ENCODE measurements around the gene CIROP.

CIROP gene

DNA sequence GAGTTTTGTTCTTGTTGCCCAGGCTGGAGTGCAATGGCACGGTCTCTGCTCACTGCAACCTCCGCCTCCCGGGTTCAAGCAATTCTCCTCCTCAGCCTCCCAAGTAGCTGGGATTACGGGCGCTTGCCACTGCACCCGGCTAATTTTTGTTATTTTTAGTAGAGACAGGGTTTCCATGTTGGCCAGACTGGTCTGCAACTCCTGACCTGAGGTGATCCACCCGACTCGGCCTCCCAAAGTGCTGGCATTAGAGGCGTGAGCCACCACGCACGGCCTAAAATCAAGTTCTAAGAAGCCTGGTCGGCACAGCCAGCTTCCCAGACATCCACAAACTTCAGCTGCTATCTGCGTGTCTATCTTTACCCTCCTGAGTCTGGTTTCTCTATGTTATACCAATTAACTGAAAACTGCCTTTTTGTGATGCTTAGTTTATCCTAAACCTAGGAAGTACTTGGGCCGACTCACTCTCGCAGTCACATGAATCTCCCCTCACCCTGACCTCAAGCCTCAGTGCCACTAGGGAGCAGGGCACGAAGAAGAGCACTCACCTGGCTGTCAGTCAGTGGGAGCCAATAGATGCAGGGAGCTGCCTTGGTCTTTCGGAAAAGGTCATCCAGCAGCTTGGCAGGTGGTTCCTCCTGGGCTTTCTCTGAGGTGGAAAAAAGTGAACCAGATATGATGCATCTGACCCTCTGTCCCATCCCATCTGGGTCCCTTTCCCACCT is 44.1 kb downstream of the CIROP start:
- no peak for DNase-seq (ENCODE audit: low read depth)
- H3K4me3 ChIP-seq (ENCODE audit: low read depth, low read length): no peak overlapping the region
- TF ChIP-seq, protein P1, sequence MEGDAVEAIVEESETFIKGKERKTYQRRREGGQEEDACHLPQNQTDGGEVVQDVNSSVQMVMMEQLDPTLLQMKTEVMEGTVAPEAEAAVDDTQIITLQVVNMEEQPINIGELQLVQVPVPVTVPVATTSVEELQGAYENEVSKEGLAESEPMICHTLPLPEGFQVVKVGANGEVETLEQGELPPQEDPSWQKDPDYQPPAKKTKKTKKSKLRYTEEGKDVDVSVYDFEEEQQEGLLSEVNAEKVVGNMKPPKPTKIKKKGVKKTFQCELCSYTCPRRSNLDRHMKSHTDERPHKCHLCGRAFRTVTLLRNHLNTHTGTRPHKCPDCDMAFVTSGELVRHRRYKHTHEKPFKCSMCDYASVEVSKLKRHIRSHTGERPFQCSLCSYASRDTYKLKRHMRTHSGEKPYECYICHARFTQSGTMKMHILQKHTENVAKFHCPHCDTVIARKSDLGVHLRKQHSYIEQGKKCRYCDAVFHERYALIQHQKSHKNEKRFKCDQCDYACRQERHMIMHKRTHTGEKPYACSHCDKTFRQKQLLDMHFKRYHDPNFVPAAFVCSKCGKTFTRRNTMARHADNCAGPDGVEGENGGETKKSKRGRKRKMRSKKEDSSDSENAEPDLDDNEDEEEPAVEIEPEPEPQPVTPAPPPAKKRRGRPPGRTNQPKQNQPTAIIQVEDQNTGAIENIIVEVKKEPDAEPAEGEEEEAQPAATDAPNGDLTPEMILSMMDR (IDR thresholded peaks at IDR 0.05; ENCODE audit: insufficient read depth, low read depth, low read length, missing control alignments): no peak

DNA sequence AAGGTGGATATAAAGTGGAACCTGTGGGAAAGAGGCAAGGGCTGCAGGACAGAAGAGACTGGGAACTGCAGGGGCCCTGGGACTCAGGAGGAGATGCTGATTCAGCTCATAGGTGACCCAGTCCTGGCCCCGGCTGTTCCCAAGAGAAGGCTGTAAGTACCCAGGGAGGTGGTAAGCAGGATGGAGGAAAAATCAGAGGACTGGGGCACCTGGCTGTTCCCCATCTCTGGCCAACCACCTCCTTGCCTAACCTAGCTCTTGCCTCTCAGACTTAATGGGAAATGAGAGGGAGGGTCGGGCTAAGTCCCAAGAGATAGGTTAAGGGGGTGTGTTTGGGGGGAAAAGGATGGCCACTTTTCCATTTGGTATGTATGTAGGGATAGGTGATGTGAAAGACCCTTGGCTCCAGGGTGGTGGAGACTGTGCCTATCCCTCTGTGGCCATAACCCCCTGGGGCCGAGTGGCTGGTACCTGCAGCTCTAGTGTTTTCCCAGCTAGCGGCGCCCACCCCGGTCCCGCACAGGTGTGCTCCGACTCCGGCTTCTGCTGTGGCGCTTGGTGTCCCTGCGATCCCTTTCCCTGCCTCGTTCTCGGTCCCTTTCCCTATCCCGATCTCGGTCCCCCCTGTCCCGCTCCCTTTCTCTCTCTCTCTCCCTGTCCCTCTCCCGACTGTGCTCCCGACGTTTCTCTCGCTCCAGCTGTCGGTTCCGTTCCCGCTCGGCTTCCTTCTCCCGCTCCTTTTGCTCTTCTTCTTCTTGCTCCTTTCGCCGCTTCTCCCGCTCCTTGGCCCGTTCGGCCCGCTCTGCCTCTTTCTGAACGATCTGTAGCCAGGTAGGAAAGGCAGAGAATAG is 45.9 kb downstream of the CIROP start:
- DNase-seq (ENCODE audit: low read depth): no peak
- H3K4me3 ChIP-seq (ENCODE audit: low read depth, low read length): no peak overlapping the region
- TF ChIP-seq, protein P1 (IDR thresholded peaks at IDR 0.05; ENCODE audit: insufficient read depth, low read depth, low read length, missing control alignments): no peak

DNA sequence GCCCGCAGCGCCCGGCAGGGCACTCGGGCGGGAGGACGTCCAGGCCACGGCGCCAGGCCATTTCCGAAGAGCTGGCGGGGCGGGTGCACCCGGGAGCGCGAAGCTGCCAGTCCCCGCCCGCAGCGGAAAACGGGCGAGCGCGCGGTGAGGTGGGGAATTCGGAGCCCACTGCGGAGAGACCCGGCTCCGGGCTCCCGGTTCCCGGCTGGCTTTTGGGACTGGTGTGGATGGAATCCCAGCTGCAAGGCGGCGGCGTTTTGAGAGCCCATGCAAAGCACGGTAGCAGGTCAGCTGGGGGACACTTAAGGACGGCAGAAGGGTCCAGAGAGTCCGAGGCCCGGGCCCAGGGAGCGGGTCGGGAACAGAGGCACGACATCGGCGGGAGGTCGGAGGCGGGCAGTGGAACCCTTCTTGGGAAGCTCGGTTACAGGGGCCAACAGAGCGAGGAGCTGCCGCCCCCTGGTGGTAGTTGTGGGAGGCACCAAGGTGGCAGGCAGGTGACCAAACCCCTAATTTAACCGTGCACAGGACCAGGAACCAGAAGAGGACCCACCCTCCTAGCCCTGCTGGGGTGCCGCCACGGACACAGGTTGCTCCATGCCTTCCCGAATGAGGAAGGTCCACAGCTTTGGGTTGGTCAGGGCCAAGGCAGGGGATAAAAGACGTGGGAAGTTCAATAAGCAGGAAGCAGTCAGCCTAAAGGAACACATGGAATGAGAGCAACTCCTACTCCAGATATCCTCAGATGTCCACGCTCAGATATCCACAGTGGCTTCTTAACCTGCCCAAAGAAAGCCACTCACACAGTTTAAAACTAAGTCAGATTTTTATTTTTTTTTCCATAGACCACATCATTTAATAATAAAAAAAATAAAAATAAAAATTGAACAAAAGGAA is 46.8 kb downstream of the CIROP start:
- TF ChIP-seq, protein P1 (IDR thresholded peaks at IDR 0.05; ENCODE audit: insufficient read depth, low read depth, low read length, missing control alignments): peak; percentile 96
- H3K4me3 ChIP-seq (ENCODE audit: low read depth, low read length): peak overlapping the region; percentile 68
- DNase-seq (ENCODE audit: low read depth): peak; percentile 90

DNA sequence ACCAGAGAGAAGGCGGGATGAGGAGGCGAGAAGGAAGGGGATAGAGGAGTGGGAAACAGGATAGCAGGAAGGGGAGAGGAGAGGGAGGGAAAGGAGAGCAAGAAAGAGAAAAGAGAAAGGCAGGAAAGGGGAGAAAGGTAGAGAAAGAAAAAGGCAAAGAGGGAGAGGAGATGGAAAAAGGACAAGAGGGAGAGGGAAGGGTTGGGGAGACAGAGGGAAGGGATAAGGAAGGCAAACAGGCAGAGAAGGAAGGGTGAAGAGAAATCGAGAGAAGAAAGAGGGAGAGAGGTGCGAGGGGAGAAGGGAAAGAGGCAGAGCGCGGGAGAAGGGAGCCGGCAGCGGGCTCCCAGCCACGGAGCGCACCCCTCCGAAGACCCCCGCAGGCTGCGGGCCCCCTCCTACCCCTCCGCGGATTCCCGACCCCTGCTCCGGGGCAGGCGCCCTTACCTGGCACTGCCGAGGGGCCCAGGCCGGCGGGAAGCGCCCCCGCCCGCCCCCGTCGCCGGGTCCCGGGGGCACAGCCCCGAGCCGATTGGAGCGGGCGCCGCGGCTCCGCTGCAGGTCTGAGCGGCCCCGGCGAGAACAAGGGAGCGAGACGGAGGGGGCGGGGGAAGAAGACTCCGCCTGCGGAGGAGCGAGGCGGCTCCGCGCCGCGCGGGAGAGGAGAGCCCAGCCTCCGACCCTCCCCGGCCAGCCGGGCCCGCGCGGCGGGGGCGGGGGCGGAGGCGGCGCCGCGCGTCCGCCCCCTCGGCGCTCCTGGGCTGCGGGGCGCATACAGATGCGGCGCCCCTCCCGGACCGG is 47.6 kb downstream of the CIROP start, which contains the start of gene CDH24:
TSS of gene CDH24 (minus strand) at position 565 of the 801 bp plus-strand sequence. CDS start 1,787 bp downstream, outside the sequence.
- TF ChIP-seq, protein P1 (IDR thresholded peaks at IDR 0.05; ENCODE audit: insufficient read depth, low read depth, low read length, missing control alignments): no peak
- H3K4me3 ChIP-seq (ENCODE audit: low read depth, low read length): peak within 1 kb of the TSS; percentile 68
- DNase-seq (ENCODE audit: low read depth): peak; percentile 76

DNA sequence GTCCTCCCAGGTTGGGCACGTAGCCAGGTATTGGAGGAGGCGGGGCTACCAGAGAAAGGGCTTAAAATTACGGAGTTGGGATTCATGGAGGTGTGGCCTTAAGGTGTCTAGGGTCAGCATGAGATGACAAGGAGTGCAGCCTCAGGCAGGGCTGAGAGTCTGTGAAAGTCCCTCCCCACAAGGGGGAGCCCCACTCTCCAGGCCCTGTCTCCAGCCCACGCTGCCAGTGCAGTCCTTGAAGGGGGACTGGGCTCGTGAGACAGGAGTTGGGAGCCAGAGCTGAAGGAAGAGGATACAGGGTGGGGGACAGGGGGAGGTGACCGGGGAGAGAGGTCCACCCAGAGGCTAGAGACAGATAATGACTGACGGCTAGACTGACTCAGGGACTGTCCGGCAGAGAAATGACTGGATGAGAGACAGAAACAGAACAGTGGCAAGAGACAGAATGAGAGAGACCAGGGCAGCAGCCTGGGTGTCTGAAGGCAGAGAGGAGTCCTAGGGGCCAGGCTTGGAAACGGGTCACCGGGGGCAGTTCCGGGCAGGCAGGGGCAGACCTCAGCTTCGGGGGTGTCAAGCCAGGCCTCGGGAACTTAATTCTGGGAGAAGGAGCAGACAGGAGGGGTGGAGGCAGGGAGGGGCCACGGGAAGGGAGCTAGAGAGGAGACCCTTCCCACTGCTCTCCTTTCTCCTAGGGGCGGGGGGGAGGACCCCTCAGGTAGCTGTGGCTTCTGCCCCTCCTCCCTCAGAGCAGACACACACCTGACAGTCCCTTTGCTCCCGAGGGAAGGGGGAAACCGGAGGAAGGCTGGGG is 48.4 kb downstream of the CIROP start:
- H3K4me3 ChIP-seq (ENCODE audit: low read depth, low read length): no peak overlapping the region
- TF ChIP-seq, protein P1 (IDR thresholded peaks at IDR 0.05; ENCODE audit: insufficient read depth, low read depth, low read length, missing control alignments): peak; percentile 88

More for the DNA sequence above, 48.4 kb downstream of the CIROP start:
- DNase-seq (ENCODE audit: low read depth): peak; percentile 77

Data from GM12865 (cell line).